Myocyte (in vitro differentiated cells): ENCODE measurements around the gene NEO1. TPM values are rescaled to one million over a fixed set of nuclear protein-coding genes. Genes with fewer than 3 reads are reported as not detected.
"Not testable (repeated sequence)": the region's sequence is repeated elsewhere in the genome, so short reads cannot be mapped to it uniquely, and the experiment has no call there.

Experiments used
- DNase-seq: peaks from one replicate; pipeline ENCODE4 v3.0.0-alpha.2; 2012; ENCODE audit warnings: low read depth
- total RNA-seq: library from RNA; depleted of rRNA; stranded (reverse); fragments of >200 nt; gene quantifications from 2 replicates; pipeline ENCODE4 v1.2.3, GENCODE V29; 2014

Gene NEO1
- total RNA-seq, 1 donor from 2014 or later = 4.5 TPM

DNA sequence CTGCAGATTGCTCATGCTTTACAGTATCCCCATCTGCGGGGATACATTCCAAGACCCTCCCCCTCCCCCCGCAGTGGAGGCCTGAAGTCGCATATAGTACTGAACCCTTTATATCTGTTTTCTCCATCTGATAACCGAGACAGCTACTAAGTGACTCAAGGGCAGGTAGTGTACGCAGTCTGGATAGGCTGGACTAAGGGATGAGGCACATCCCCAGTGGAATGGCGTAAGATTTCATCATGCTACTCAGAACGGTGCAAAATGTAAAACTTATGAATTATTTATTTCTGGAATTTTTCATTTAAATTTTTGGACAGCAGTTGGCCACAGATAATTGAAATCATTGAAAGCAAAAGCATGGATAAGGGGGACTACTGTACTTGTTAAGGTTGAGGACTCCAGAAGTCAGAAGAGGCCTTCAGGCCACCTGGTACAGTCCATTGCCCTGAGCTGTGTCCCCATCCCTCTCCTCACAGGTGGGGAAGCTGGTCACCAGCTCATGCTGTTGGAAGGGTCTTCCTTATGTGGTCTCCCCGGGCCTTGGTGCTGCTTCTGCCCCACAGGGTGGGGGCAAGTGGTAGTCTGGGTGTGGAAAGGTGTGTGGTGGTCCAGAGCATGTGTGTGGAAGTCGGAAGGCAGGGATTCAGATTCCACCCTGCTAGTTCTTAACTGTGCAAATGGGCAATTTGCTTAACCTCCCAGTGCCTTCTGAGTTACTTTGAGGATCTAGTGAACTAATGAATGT, 244.5 kb downstream of the NEO1 start:
- DNase-seq = no peak

DNA sequence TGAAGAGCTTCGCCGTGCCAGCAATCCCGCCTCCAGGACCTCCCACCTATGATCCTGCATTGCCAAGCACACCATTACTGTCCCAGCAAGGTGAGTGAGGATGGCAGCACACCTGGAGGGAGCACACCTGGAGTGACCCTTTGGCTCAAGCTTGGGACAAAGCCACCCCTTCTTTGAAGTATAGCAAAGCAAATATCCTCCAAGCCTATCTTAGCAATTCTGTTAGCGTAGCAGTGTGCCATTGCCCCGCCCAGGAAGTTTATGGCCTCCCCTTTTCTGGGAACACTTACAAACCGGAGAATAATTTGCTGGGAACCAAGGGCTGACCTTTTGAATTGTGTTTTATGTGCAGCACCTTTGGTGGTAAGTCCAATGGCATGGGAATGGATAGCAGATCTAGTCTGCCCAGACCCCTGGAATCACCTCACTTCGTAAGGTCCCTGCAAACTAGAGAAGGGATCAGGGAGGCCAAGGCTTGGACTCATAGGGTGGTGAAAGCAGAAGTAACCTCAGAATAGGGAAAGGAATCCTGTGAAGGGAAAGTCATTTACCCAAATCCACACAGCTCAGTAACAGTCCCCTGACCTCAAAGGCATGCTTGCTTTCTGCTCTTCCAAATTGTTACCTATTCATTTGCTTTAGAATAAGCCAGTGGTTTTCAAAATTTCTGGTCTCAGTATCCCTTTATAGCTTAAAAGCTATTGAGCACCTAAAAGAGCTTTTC, 246.4 kb downstream of the NEO1 start:
- DNase-seq = no peak

- not testable (repeated sequence) for DNase-seq
These were observed 248.0 kb downstream of the NEO1 start for GRCh38 chr15:73300286-73300685.

DNA sequence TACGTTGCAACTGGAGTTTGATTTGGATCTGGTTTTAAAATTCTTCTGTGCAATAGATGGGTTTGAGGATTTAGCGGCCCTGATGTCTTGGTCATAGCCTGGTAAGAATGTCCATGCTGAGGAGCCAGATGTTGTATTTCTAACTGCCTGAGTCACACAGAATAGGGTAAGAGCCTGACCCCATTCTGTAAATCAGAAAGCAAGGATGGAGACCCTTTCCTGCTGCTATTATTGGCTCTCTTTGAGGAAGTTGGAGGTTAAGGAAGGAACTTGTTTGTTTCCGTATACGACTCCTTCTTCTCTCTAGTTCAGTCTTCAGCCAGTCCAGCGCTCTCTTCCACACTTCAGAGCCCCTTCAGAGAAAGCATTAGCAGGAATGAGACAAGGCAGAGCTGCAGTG, 251.4 kb downstream of the NEO1 start:
- no peak for DNase-seq

DNA sequence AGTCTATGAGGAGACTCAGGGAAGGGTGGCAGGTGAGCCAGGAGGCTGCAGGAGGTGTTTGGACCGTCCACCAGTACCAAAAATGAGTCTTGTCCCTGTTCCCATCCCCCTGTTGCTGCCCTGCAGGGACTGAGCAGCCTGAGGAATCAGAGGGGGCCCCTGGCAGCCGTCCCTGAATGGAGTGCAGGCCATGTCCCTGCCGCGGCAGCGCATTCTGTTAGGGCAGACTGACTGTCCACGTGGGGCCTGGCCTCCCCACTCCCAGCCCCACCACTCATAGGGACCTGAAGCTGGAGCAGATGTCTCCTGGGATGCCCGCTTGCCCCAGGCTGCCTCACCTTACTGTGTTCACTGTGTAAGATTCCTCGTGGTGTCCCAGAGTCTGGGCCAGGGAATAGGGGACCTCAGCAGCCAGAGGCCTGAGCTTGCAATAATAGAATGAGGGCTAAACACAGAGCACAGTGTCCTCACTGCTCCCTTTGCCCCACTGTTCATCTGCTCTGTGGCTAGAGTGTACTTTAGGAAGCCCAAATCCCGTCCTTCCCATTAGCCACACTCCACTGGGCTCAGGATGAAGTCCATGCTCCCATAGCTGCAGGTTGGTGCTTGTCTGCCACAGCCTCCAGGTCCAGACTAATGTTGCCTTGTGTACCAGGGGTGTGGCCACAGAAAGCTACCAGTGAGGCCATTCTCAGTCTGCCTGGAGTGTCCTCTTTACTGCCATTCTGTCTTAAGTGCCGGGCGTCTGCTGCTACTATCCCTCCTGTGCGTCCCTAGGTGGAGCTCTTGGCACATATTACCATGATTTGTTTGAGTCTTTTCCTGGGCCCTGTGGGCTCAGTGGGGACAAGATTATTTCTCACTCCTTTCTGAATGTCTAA, 253.3 kb downstream of the NEO1 start:
- peak; percentile 59 for DNase-seq

DNA sequence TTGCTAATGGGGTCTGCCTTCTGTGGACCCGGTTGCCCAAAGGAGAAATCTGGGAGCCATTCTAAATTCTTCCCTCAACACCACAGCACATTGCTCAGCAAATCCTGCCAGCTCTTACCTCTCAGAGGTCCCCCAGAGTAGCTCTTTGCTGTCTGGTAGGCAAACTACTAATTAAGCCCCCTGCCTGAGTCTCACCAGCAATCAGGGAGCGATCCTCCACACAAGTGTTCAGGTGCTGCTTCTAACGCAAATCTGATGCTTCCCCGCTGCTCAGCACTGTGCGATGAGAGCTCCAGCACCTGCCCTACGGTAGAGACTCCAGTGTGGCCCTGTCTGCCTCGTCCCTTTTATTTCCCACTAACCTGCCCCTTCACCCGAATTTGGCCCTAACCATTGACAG, 256.0 kb downstream of the NEO1 start:
- no peak for DNase-seq

DNA sequence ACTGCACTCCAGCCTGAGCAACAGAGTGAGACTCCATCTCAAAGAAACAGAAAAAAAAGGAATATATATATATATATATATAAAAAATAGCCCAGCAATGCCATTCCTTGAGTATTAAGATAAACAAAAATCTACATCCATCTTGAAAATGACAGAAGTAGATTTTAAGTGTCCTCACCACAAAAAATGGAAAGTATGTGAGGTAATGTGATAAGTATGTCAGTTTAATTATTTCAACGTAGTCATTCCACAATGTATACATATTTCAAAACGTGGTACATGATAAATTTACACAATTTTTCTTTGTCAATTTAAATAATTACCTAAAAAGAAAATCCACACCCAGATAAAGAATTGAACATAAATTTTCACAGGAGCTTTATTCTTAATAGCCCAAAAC, 261.6 kb downstream of the NEO1 start:
- no peak for DNase-seq

- no peak for DNase-seq
These were observed 265.6 kb downstream of the NEO1 start for GRCh38 chr15:73317651-73318462.

DNA sequence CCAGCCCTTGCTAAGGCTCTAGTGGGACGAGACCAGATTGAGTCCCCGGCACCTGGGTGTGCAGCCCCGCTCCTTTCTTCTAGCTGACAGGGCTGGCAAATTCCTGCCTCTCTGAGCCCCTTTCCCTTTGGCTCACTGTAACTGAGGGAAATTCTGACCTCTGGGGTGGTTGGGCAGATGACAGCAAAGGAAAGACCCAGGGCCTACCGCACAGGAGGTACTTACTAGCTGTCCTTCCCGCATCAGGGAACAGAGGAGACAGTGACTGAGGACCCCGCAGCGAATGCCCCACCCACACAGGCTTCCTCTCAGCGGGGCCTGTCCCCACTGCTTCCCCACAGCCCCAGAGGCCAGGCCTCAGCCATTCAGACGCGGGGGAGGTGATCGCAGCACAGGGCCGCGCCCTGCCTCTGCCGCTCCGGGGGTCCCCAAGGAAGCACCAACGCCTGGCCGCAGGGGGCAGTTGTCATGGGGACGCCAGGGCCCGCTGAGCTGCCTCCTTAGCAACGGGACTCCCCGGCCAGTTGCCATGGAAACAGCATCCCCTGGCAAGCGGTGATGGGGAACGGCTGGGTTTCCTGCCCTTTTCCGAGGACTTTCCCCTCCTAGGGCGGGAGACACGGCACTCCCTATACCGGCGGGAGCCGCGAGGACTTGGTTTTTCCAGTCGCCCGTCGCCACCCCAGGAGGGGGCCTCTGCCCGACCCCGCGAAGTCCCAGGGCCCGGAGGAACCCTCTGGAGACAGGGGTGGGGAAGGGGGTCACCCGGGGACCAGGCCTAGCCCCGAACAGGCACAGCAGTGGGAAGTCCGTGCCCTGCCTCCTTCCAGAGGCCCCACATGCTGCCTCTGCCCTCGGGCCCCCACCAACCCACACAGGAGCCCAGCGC, 266.4 kb downstream of the NEO1 start:
- no peak for DNase-seq

DNA sequence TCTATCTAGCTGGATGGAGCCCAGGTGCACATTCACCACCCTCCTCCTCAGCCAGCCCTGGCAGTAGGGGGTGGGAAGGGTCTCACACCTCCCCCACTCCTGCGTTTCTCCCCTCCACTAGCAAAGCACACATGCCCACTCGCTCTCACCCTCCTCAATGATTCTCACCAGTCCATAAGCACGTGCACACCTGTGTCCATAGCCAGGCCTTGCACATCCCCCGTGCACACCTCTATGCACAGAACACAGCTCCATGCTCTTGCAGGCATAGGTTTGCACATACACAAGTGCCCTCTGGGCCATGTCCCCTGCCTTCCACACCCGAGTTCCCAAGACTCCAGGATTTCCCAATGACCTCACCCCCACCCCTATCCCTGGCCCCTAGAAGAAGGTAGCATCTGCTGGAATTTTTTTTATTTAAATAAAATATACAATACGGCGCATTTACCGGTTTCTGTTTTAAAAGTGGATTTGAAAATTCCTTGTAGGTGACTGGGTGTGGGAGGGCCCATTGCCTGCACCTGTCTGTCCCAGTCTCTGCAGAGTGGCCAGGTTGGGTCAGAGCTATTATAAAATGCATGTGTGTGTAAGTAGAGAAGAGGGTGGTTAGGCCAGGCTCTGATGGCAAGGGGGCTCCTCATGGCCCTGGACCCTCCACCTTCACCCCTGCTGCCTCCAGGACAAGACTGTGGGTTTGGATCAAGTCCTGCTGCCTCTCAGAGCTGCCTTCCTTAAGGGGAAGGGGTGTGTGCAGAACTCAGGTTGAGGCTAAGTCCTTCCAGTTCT, 267.4 kb downstream of the NEO1 start:
- no peak for DNase-seq

DNA sequence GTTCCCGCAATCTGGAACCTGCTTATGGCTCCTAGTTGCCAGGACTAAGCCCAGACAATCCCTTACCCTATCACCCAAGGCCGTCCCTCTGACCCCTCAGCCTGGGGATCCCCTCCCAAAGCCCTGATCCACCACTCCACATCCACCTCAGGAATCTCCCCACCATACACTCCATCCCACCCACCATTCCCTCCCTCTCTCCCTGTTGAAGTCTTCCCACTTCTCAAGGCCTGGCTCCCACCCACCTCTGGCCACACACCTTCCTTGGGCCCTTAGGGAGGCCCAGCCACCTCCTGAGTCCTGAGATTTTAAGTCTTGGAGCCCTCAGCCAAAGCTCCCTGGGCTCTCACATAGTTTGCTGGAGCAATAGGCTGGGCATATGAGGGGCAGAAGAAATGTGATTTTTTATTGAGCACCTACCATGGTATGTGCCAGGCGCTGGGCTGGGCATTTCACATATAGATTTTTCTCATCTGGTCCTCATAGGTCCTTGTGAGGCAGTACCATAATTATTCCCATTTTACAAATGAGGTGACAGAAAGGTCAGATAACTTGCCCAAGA, 268.4 kb downstream of the NEO1 start:
- no peak for DNase-seq

- no peak for DNase-seq
These were observed 269.5 kb downstream of the NEO1 start for GRCh38 chr15:73321496-73322450.

DNA sequence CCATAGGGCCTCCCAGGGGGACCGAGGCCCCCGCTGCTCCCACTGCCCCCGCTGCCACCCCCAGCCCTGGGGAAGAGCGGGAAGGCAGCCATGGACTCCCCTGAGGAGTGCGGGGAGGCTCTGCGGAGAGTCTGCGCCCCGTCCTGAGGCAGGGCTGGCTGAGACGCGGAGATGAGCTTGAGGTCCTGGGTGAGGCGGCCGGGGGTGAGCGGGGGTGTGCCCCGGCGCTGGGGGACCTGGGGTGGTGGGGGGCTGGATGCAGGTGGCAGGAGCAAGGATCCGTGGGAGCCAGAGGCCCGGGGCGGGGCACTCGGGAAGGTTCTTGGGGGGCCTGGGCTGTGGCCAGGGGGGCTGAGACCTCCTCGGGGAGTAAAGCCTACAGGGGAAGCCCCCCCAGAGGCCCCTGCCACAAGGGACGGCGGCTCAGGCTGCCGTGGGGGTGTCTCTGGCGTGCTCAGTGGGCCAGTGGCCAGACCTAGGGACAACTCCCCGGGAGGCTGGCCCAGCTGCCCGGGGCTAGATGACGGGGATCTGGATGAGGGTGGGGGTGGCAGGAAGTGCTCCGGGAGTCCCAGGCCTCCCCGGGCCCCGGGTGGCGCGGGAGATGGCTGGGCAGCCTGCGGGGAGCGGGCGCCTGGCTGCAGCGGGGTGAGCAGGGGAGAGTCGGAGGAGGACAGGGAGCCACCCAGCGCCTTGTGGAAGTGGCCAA, 270.6 kb downstream of the NEO1 start:
- no peak for DNase-seq

GRCh38 chr15:73323374-73323955, 271.2 kb downstream of the NEO1 start:
- DNase-seq = no peak

DNA sequence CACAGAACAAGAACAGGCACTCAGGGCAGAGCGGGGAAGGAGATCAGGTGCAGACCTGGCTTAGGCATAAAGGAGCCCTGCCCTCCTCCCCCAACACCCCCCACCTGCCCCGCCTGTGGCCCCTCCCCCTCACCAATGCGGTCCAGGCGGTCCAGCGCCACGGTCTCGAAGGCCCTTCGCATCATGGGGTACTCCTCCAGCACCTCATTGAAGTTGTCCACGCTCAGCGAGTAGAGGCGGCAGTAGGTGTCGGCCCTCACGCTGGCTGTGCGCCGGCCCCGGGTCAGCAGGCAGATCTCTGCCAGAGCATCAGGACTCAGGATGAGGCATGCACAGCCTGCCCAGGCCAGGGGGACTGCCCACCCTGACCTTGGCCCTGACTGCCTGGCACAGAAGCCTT, 271.7 kb downstream of the NEO1 start:
- DNase-seq = no peak

DNA sequence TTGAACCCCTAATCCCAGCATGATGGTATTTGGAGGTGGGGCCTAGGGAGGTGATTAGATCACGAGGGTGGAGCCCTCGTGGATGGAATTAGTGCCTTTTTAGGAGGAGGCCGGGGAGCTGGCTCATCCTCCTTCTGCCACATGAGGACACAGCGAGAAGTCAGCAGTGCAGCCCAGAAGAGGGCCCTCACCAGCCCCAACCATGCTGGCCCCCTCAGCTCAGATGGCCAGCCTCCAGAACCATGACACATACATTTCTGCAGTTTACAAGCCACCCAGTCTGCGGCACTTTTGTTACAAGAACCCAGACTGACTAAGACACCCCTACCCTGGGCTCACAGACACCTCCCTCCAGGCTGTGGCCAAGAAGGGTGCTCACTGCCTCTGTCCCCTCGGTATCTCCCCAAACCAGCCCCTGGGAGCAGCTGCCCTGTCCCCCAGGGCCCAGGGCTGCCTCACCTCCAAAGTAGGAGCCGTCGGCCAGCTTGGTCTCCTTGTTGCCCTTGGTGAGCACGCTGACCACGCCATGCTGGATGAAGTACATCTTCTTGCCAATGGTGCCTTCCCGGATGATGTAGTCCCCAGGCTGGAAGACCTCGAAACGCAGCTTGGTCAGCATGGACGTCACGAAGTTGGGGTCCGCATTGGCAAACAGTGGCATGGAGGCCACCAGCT, 272.4 kb downstream of the NEO1 start:
- DNase-seq = no peak
